Endothelial cell of umbilical vein (primary cell): ENCODE data around the gene DAND5. TPM values are rescaled to one million over a fixed set of nuclear protein-coding genes. Genes with fewer than 3 reads are reported as not detected.
A peak's percentile ranks its signal among the peaks of the same experiment; 100 is the strongest.

ENCODE experiments used
- BruUV-seq: library from RNA; stranded (reverse); fragments of 400-500 nt; replicated peaks from 2 replicates; lab custom pipeline; 2021; lab: Mats Ljungman, UMichigan
- CTCF ChIA-PET: fragments of 300-600, 350-600 bp; sonication (Branson Sonifier 250); formaldehyde crosslinking; loops from one replicate; lab custom pipeline; 2021; ENCODE audit warnings: antibody characterized with exemption, inconsistent platforms; lab: Charles Lee
- POLR2A ChIA-PET: fragments of 300-600, 350-600 bp; sonication (Branson Sonifier 250); formaldehyde crosslinking; loops from one replicate; lab custom pipeline; 2021; ENCODE audit warnings: antibody characterized with exemption, inconsistent platforms; lab: Charles Lee
- DNase-seq: peaks from one replicate; pipeline ENCODE4 v3.0.0-alpha.2; 2011; ENCODE audit warnings: low read depth, low spot score
- FAIRE-seq: peaks from 2 replicates; lab custom pipeline; 2011; peaks lifted over from hg19 to GRCh38; lab: Jason Lieb, UNC
- H2AFZ ChIP-seq: 2 replicates; pipeline ENCODE4 v1.6.0; 2012; ENCODE audit warnings: low read depth, low read length, control low read depth, inconsistent platforms
- H3K27ac ChIP-seq: 2 replicates; pipeline ENCODE4 v1.5.1; 2011; ENCODE audit warnings: low read depth, mild to moderate bottlenecking, control low read depth, low read length, moderate library complexity; ENCODE audit not compliant: insufficient read depth
- H3K27me3 ChIP-seq, 2 experiments: 2 replicates each; pipeline versions ENCODE4 v1.6.0 to v1.6.1; 2011; ENCODE audit warnings: low read length in 2 of 2, mixed read lengths in 1 of 2; ENCODE audit not compliant: control insufficient read depth in 2 of 2, insufficient read depth in 2 of 2
- H3K36me3 ChIP-seq, 2 experiments: 2 replicates in 1 of 2; 3 replicates in 1 of 2; pipeline ENCODE4 v1.5.1; 2011; ENCODE audit warnings: low read length in 2 of 2, mild to moderate bottlenecking in 1 of 2, moderate library complexity in 1 of 2; ENCODE audit not compliant: control insufficient read depth in 2 of 2, insufficient read depth in 2 of 2; ENCODE audit errors: extremely low read depth in 1 of 2
- H3K4me1 ChIP-seq: 3 replicates; pipeline ENCODE4 v1.5.1; 2011; ENCODE audit warnings: mild to moderate bottlenecking, low read length; ENCODE audit not compliant: control insufficient read depth, insufficient read depth; ENCODE audit errors: extremely low read depth
- H3K4me2 ChIP-seq: 2 replicates; pipeline ENCODE4 v1.6.1; 2011; ENCODE audit warnings: low read length, control low read depth, mixed read lengths; ENCODE audit not compliant: insufficient read depth
- H3K4me3 ChIP-seq, 3 experiments: fragments of 200-600 bp in 1 of 3; sonication (generic), shearing (Covaris generic) in 1 of 3; replicated peaks in 1 of 3; 2 replicates each; pipeline ENCODE4 v1.5.1; 2011 to 2016; ENCODE audit warnings: control low read depth in 3 of 3, low read length in 3 of 3, mild to moderate bottlenecking in 2 of 3, inconsistent platforms in 1 of 3, low read depth in 1 of 3, moderate library complexity in 1 of 3; ENCODE audit not compliant: insufficient read depth in 1 of 3
- H3K79me2 ChIP-seq: 2 replicates; pipeline ENCODE4 v1.6.0; 2012; ENCODE audit warnings: low read length, inconsistent platforms; ENCODE audit not compliant: control insufficient read depth, insufficient read depth
- H3K9ac ChIP-seq: replicated peaks from 2 replicates; pipeline ENCODE3; 2011; ENCODE audit warnings: low read length, control low read depth; ENCODE audit not compliant: insufficient read depth; ENCODE audit errors: extremely low read depth
- H3K9me1 ChIP-seq: replicated peaks from 3 replicates; pipeline ENCODE4 v1.6.0; 2011; ENCODE audit warnings: mild to moderate bottlenecking, low read length; ENCODE audit not compliant: control insufficient read depth, insufficient read depth; ENCODE audit errors: extremely low read depth
- H3K9me3 ChIP-seq: replicated peaks from 2 replicates; pipeline ENCODE4 v1.5.1; 2012; ENCODE audit warnings: low read length, inconsistent platforms; ENCODE audit not compliant: control insufficient read depth, insufficient read depth
- H4K20me1 ChIP-seq: replicated peaks from 2 replicates; pipeline ENCODE3; 2011; ENCODE audit warnings: mild to moderate bottlenecking, low read length; ENCODE audit not compliant: control insufficient read depth, insufficient read depth; ENCODE audit errors: extremely low read depth
- CTCF ChIP-seq, 2 donors: IDR thresholded peaks; 1 replicate in 1 of 2; 2 replicates in 1 of 2; pipeline ENCODE4 v1.5.1; 2011; ENCODE audit warnings: low read length in 2 of 2, mild to moderate bottlenecking in 2 of 2, moderate library complexity in 2 of 2, control low read depth in 1 of 2, inconsistent platforms in 1 of 2, low read depth in 1 of 2; ENCODE audit not compliant: insufficient read depth in 1 of 2; ENCODE audit errors: extremely low read depth in 1 of 2
- EZH2 ChIP-seq: IDR thresholded peaks from 2 replicates; pipeline ENCODE4 v1.6.1; 2012; ENCODE audit warnings: borderline replicate concordance, low read depth, mild to moderate bottlenecking, moderate library complexity, low read length, inconsistent platforms; ENCODE audit not compliant: severe bottlenecking
- FOS ChIP-seq: IDR thresholded peaks from 2 replicates; pipeline ENCODE4 v1.6.1; 2011; ENCODE audit warnings: mild to moderate bottlenecking, low read length, moderate library complexity, borderline replicate concordance; ENCODE audit not compliant: insufficient read depth
- GATA2 ChIP-seq: IDR thresholded peaks from 2 replicates; pipeline ENCODE4 v1.7.0; 2011; ENCODE audit warnings: low read depth, mild to moderate bottlenecking, moderate library complexity, mixed read lengths, low read length; ENCODE audit not compliant: insufficient read length, insufficient read depth
- JUN ChIP-seq: IDR thresholded peaks from 2 replicates; pipeline ENCODE4 v1.6.1; 2011; ENCODE audit warnings: borderline replicate concordance, low read depth; ENCODE audit not compliant: insufficient read length, insufficient read depth
- MAX ChIP-seq: IDR thresholded peaks from 2 replicates; pipeline ENCODE4 v1.6.1; 2011; ENCODE audit not compliant: insufficient read depth, insufficient read length
- MYC ChIP-seq: IDR thresholded peaks from one replicate; pipeline ENCODE4 v1.6.1; 2011; ENCODE audit warnings: mild to moderate bottlenecking, low read depth, low read length
- POLR2A ChIP-seq: IDR thresholded peaks from 2 replicates; pipeline ENCODE4 v1.6.1; 2012; ENCODE audit warnings: low read depth, mild to moderate bottlenecking, control low read depth, low read length
- POLR2AphosphoS5 ChIP-seq: IDR thresholded peaks from 2 replicates; pipeline ENCODE4 v1.6.1; 2012; ENCODE audit warnings: low read depth, mild to moderate bottlenecking, control low read depth, low read length, moderate library complexity; ENCODE audit not compliant: insufficient read depth
- dilution Hi-C: fragments of 300-500 bp; cut with MboI; formaldehyde crosslinking; loops from one replicate; pipeline ENCODE4 v1.15.0; 2019; ENCODE audit warnings: low sequenced_read_pairs; ENCODE audit not compliant: extremely low pct_ligation_motif_present
- intact Hi-C: fragments of 100-400 bp; cut with micrococcal nuclease; formaldehyde crosslinking; loops from one replicate; pipeline ENCODE4 v1.10.0; 2022
- polyA plus RNA-seq, 4 experiments: library from polyadenylated mRNA; depleted of rRNA in 3 of 4; stranded (reverse) in 3 of 4; unstranded in 1 of 4; fragments of >200 nt; gene quantifications; 2 replicates each; pipeline versions ENCODE4 v1.2.1 to v1.2.3, GENCODE V29; 2011 to 2012; ENCODE audit warnings: missing spikeins in 1 of 4
- total RNA-seq: library from RNA; stranded (reverse); gene quantifications from 2 replicates; pipeline ENCODE4 v1.2.3, GENCODE V29; 2021

Gene DAND5
- total and polyA plus RNA-seq, 2 donors (not counting 3 experiments of a cell fraction or from before 2014, with no cell fraction given): 0.06 to 0.20 TPM

DNA sequence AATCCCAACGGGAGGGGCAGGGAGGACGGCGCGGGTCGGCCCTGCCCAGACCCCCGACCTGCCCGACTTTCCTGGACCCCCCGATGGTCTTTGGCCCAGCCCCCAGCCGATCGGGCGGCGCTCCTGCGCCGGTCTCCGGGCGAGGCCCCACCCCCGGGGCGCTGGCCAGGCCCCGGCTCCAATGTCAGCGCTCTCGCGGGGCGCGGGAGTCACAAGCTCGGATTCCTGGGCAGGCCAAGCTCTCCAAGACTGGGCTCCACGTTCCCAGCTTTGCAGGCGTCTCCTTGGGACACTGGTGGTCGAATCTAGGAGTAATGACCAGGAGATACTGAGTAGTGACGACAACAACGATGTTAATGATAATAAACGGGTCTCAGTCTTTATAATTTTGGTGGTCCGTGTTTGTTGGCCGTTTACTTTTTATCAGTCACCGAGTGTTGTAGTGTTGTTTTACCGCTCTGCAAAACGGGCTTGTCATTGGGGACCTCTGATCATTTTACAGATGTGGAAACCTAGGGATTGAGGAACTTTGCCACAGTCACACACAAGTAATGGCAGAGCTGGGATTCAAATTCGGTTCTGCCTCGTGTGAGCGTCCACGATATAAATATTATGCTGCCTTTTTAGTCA, 23.2 kb upstream of the DAND5 start:
- peaks cover 43% of the 10 kb centered on the region for H3K79me2 ChIP-seq
- peak overlapping the region; percentile 90 for H3K9ac ChIP-seq
- ChIA-PET CTCF (interaction anchor here (0.6 to 1.0 kb wide), 2 partner anchors 19 to 83 kb away, joined by 3 to 12 read pairs; no protein-coding TSS in a partner anchor), POLR2A (interaction anchor here (0.6 to 1.0 kb wide), 4 partner anchors 8 to 14 kb away, joined by 3 to 6 read pairs (median 5); partner anchors contain the start of gene GADD45GIP1)
- intact Hi-C loops: loop anchor here (1.0 kb wide), 1 partner anchor 8 kb away; the partner anchor contains the start of gene CALR
- H4K20me1 ChIP-seq: no peaks in the 10 kb centered on the region
- no peaks in the 10 kb centered on the region for H3K27me3 ChIP-seq
- H3K4me1 ChIP-seq: peaks cover 12% of the 10 kb centered on the region
- peaks cover 18 to 58% of the 10 kb centered on the region in 2 experiments for H3K36me3 ChIP-seq
- peak overlapping the region; percentile 99 for H3K4me2 ChIP-seq
- H3K9me3 ChIP-seq: no peaks in the 10 kb centered on the region
- H2AFZ ChIP-seq: no peak overlapping the region
- BruUV-seq: TSS peak; percentile 33
- DNase-seq (peak; percentile 81), FAIRE-seq (peak; percentile 74)
- H3K27ac ChIP-seq: peak overlapping the region; percentile 76
- TF ChIP-seq POLR2A: no peak
- TF ChIP-seq FOS: no peak
- no peak for TF ChIP-seq CTCF (IDR thresholded peaks at IDR 0.05; ENCODE audit: extremely low read depth in 1 of 2, insufficient read depth in 1 of 2, low read depth in 1 of 2, low read length in 2 of 2)
- no peak for TF ChIP-seq POLR2AphosphoS5
- no peak for TF ChIP-seq GATA2
- no peak for TF ChIP-seq MAX
- TF ChIP-seq MYC: no peak
- no peak for TF ChIP-seq EZH2
- no peak for TF ChIP-seq JUN
- dilution Hi-C loops: no loop called here
- H3K9me1 ChIP-seq: no peaks in the 10 kb centered on the region
- H3K4me3 ChIP-seq: peak overlapping the region; percentile 72 to 92 (median 72)
